Stimulated activated CD4-positive, alpha-beta T cell treated with anti-CD3 and anti-CD28 coated beads, Interleukin-1b, Interleukin-23, amount 100 ng/mL, for 4 hours (primary cell): ENCODE data around the gene ENTREP1.
"Not testable (repeated sequence)": the region's sequence is repeated elsewhere in the genome, so short reads cannot be mapped to it uniquely, and the experiment has no call there.

Experiments used
- DNase-seq, 2 donors: peaks; one replicate each; pipeline ENCODE4 v3.0.0-alpha.2; 2020; ENCODE audit warnings: low read depth in 2 of 2

ENTREP1 gene

DNA sequence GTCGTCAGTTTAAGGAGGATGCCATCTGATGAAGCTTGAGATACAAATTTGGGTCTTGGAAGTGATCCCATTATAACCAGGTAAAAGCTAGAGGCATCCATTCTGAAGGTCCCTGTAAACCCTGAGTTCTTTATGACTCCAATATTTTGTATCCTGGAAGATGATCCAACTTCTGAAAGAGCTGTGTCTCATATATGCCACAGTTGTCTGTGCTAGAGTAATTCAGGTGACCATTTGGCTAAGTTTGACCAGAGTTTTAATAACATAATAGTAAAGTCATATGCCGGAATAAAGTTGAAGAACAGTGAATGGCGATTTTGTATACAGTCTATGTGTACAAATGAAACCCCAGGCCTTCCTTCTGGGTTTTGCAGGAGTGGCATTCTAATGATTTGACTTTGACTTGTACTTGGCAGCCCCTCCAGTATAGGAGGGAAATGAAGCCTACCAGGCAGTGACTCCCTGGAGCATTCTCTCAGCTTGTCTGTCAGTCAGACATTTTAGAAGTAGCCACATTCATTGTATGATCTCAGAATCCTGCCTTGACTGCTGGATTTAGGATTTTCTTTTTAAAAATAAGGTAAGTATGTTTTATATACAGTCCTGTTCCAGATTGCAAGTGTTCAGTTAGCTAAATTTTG, 39.6 kb downstream of the ENTREP1 start:
- no peak for DNase-seq

DNA sequence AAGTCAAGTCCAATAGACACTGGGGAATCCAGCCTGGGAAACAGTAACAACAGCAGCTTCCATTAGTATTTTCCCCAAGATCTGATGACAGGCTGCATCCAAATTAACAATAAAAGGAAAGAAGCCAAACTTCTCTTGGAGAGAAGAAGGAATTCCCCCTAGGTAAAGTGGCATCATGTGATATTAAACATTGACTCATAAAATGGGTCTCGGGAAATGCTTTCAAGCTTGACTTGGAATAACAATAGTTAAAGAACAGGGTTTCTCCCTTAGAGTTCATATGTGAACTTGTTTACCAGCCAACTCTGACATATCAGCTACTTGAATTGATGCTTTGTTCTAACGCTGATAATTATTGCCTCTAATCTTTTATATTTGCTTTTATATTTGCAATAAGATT, 45.4 kb downstream of the ENTREP1 start:
- no peak for DNase-seq

DNA sequence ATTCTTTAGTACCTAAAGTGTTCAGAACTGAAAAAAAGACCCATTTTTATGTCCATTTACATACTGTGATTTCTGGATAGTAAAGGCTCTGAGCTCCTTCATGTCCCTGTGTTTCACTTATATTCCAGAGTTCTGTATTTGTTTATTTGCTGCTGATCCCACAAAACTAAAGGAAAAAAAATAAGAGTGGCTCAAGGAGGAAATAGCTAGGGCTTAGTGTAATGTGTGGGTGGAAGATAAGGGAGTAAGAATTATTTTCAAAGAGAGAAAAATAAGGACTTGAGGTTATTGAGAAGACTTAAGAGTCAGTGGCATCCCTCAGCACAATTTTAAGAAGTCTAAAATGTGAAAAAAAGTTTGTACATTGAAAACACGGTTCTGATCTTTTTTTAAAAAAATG, 46.0 kb downstream of the ENTREP1 start:
- DNase-seq, result no peak

DNA sequence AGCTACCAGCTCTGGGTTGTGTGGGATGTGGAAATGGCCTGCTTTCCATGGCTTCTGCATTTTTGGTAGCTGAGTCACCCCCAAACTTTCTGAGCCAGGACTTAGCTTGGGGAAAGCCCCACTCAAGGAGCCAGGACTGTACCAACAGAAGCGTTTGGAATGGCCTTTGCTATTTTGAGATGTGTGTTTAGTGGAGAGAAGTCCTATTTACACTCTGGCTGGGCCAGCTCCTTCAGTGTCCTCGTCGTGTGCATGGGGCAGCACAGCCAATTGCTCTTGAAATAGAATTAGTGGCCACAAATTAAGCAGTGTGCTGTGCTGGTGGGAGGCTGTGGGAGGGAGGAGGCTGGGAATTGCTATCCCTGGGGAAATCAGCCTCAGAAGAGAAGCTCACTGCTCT, 51.6 kb downstream of the ENTREP1 start:
- DNase-seq, result no peak

DNA sequence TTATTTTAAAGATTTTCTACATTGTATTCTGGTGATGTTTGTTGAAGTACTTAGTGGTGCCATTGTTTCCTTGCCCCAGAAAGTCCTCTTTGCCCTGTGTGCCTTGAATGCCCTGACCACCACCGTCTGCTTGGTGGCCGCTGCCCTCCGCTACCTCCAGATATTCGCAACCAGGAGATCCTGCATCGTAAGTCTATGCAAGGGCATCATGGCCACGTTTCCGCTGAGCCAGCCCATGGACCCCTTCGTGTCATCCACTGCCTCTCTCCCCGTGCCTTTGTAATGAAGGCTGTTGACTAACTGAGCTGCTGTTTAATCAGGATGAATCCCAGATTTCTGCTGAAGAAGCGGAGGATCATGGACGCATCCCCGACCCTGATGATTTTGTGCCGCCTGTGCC, 52.3 kb downstream of the ENTREP1 start:
- no peak for DNase-seq

DNA sequence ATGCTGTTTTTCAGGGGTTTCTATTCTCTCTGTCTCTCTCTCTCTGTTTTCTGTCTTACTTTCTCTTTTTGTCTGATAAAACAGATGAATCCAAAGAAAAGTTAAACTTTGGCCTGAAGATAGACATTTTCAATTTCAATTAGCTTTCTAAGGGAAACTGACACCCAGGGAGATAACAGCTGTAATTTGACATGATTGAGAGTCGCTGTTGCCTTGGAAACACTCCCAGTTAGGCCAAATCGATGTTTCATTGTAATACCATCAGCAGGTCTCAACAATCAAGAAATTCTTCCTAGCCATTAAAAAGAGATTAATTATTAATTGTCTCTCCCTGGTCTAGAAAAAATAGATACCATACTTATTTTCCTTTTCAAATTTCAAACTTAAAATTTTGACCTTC, 53.0 kb downstream of the ENTREP1 start:
- no peak for DNase-seq

DNA sequence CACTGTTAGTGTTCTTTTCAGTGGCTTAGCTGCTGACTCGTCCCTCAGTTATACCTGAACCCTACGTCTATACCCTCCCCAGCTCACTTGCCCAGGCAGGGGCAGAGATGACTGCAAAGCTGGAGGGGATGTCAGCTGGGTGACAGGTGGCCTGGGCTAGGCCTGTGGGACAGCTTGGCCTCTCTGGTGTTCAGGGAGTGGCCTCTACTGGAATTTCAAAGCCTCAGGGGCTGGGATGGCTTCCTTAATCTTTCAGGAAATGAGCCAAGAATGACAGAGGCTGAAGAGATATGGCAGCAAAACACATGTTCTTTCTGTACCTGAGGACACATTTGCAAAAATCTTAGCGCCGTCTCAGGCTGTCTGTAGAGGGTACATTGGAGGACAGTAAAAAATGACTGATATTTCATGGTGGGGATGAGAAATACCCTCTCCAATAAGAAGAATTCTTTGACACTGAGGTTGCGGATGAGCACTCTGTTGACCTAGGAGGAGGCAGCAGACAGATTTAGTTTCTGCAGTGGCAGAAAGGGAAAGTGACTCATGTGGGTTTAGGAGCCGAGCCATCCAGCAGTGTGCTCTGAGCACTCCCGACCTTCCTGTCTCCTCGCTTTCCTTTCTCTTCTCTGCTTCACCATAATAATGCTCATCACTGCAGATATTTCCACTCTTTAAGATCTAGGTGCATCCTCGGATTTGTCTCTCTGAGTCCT, 54.4 kb downstream of the ENTREP1 start:
- DNase-seq, result no peak

DNA sequence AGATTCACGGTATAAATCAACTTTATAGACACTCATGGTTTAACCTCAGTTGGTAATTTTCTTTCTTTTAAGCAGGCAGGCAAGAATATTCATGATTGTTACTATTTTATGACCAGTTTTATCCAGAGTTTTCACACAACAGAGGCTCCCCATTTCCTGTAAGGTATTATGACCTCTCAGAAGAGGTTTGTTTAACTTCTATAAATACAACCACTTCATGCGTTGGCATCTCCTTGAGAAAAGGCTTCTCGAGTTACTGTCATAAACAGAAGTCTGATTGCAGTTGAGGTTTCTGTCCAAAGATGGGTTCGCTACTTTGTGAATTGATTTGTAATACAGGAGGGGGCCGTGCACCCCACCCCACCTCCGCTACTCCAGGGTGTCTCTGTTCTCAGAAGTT, 55.3 kb downstream of the ENTREP1 start:
- DNase-seq, result no peak

DNA sequence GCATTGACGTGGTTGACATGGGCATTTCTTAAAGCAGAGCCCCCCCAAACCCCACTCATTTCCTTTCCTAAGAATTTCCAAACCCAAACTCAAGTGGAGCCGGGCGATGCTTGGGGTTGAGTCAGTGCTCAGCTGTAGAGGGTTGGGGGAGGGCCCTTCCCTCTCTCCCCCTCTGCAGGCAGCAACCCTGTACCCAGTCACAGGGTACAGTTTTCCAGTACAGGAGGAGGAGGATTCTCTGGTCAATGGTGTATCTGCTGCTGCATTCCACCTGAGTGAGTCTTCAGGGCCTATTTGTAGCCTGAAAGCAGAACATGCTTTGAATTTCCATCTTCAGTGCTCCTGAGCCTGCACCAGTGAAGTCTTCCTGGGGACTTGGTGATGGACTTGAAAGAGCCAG, 55.8 kb downstream of the ENTREP1 start:
- DNase-seq, result no peak

DNA sequence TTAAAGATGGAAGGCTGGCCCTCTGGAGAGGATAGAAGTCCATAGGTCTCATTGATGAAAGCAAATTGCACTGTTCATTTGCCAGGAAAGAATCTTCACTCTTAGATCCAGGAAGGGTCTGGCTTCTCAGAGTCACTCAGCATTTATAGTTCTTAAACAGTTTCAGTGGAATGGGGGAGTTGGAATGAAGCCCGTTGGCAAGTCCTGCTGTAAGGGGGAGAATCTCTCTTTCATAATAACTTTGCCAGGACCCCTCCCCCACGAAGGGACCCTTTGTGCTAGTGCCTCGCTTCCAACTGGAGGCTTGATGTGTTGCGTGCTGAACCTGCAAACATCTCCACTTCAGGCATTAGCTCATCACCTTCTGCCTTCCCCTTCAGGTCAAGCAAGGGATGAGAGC, 57.1 kb downstream of the ENTREP1 start:
- no peak for DNase-seq

DNA sequence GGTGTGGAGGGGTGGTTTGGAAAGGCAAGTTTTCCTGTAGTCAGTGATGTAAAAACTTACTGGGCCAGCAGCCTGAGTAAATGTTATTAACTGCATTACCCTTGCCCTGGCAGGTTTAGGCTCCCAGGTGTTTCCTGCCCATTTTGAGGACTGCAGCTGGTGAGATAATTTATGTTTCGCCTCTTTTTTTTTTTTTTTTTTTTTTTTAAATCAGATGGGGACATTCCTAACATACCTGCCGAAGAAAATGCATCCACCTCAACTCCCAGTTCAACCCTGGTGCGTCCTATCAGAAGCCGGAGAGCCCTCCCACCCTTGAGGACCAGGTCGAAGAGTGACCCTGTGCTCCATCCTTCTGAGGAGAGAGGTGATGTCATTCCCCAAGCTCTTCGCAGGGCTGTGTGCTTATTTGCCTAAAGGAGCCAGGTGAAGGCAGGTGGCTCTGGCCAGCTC, 60.6 kb downstream of the ENTREP1 start:
- DNase-seq, result no peak

DNA sequence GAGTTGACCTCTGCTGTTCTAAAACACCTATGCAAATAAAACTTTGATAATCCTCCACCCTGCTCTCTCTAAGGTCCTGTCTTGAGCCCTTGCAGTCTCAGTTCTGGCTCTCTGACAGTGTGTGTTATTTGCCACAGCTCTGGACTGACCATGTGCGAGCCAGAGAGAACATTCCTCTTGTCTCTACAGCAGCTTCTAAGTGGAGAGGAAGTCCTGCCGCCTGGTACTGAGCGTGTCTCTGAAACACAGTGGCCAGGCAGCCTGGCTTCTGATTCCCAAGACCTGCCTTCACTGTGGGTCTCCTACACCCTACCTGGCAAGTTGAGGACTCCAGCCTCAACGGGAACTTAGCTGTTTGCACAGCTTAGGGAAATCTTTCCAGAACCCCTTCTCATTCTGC, 61.6 kb downstream of the ENTREP1 start:
- no peak for DNase-seq

DNA sequence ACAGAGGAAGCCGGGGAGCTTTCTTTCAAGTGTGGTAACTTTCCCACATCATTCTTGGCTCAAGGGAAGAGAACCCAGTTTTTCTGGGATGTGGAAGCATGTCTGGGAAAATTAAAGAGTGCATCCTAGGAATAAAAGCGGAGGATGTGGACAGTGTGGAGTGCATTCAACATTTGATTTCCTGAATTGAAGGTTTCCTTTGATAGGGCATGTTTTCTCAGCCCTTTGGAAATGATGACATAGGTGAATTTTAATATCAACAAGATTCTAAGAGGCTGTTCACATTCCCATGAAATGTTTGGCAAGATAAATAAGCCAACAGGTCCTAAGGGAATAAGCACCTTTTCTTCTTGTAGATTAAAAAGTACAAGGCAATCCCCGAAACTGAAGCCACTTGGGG, 63.6 kb downstream of the ENTREP1 start:
- no peak for DNase-seq

DNA sequence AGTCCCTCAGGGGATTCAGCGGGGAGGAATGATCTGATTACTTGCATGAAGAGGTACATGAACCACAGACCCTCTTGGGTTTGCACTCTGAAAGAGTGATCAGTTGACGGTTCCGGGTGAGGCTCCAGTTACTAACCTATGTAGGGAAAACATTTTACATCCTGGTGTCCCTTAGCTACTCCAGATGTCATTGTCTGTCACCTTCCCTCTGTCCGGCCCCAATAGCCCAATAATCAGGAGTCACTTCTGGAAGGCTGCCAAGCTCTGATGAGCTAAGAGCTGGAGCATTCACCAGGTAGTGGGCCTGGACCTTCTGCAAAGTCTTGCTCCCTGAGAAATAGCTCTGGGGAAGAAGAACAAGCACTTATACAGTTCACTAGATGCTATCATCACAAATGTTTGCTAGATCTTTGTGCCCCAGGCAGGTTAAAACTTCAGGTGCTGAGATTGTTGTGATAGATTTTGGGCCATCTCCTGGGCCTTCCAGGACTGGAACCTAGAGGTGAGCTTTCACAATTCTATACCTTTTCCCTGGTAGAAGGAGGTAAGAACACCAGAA, 64.5 kb downstream of the ENTREP1 start:
- no peak for DNase-seq

DNA sequence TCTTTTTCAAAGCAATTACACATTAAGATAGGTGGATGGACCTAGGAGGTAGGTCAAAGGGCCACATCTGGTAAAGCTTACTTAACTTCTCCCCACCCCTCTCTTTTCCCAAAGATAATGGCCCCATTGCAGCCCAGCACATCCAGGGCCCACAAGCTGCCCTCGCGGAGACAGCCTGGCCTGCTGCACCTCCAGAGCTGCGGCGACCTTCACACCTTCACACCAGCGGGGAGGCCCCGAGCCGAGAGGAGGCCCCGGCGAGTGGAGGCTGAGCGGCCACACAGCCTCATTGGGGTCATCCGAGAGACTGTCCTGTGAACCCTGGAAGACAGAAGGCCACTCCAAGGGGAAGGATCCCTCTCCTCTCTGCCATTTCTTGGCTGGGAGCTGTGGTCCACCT, 66.5 kb downstream of the ENTREP1 start:
- no peak for DNase-seq

DNA sequence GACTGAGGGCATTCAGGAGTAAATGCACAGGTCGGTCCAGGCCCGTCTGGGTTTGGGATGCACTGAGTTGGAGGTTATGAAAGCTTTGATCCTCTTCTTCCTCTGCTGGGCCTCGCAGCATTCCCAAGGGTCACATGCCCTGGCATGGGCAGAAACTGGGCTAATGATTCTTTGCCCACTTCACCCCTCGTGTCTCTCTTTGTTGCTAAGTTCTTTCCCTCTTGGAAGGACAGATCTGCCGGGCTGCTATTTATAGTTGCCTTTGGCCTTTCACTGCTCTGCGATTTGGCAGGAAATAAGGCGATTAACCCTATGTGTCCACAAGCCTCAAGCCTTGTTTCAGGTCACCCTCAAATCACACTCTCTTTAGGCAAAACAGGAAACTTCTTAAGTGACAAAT, 66.9 kb downstream of the ENTREP1 start:
- no peak for DNase-seq

DNA sequence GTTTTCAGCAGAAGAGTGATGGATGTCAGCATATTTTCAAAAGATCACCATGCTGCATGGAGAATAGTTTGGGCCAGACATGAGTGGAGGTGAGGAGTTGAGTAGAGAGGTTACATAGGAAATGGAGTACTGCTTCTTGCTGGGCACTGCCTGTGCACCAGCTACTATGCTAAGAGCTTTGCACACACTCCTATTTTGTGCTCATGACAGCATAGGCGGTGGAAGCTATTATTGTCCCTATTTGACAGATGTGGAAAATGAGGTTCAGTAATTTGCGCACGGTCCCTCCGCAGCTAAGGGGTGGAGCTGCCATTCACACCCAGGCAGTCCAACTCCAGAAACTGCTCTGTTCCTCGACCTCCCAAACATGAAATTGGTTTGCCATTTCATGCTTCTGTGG, 67.8 kb downstream of the ENTREP1 start:
- DNase-seq, result no peak

DNA sequence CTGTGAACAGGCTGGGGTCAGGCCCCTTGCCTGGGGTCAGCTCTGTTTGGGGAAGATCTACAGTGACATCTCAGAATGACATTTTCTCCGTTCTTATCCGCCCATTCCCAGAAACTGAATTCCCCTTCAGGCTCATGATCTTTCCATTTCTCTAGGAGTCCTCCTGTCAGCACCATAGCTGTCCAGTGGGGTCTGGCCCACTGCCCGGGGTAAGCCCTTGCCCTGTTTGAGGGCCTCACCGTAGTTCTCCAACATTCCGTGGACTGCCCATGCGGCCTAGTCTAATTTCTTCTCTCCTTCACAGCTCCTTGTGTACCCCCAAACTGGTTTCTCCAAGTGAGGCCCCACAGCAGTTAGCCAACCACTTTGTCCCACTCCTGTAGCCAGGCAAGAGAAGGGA, 68.4 kb downstream of the ENTREP1 start:
- no peak for DNase-seq

DNA sequence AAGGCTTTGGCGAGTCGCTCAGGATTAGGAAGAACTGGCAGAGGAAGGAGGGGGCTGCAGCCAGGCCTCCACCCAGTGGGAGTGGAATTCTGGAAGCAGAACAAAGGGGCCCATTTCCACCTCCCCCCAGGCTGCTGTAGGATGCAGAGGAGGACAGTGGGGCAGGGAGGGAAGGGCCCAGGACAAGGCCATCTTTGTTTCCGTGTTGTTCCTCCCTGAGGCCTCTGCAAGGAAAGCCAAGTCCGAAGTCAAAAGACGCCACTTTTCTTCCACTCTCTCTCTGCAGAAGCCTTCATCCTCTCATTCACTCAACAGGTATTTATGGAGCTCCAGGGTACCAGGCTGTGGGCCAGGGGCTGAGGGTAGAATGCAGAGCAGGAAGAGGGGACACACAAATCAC, 70.7 kb downstream of the ENTREP1 start:
- no peak for DNase-seq

DNA sequence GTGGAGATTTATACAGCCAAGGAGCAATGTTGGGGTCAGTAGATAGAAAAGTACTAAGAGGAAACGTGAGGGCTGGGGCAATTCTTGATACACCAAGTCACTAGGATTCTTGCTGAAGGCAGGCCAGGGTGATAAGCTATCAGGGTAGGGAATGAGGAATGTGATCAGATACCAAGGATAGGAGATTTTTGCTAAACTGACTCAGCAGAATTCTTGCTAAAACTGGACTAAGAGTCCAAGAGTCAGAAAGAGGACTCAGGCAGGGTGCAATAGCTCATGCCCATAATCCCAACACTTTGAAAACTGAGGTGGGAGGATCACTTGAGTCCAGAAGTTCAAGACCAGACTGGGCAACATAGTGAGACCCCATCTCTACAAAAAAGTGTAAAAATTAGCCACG, 71.7 kb downstream of the ENTREP1 start:
- DNase-seq, result no peak

DNA sequence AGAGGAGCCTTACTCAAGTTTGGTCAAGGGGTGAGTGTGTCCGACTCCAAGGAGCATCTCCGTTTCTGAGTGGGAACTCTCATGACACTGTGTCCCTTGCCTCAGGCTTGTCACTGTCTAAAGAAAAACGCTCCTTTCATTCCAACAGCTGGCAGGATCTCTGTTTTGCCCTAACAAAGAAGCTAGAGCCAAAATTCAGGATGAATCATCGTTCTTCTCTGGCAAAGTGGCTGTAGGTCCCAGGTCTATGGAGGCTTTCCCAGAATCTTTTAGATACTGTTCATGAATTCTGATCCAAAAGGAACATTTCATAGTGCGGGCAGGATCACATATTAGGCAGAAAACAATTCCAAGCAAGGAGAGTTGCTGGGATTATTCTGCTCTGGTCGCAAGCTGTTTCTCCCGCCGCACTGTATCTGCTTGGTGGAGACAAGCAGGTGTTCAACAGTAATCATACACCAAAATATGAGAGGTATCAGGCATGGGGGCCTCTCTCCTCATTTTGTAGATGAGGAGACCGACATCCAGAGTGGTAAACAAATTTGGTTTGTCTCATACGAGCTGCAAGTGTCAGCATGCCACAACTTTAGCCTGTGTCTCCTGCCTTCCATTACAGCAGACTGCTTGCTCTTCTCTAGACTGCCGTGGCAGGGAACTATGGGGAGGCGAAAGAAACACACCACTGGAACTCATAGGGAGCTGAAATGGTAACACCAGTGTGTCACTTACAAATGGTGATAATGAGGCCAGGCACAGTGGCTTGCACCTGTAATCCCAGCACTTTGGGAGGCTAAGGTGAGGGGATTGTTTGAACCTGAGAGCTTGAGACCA, 72.6 kb downstream of the ENTREP1 start:
- no peak for DNase-seq

DNA sequence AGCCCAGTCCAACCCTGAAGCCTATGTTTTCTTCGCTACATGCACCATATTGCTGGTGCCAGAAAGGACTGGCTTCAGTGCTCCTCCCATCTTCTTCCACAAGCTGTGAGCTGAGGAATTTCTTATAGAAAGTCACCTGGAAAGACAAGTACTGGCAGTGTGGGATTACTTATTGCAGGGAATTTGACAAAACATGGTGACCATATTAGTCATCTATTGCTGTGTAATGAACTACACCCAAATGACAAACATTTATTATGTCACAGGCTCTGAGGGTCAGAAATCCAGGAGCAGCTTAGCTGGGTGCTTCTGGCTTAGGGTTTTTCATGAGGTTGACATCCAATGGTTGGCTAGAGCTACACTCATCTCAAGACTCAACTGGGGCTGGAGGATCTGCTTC, 75.5 kb downstream of the ENTREP1 start:
- DNase-seq, result no peak

DNA sequence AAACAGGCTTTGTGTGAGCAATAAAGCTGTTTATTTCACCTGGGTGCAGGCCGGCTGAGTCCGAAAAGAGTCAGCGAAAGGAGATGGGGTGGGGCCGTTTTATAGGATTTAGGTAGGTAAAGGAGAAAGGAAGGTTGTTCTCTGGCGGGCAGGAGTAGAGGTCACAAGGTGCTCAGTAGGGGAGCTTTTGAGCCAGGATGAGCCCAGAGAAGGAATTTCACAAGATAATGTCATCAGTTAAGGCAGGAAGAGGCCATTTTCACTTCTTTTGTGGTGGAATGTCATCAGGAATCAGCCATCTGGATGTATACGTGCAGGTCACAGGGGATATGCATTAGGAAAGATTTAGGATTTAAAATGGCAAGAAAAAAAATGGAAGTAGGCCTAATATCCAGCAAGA, 84.9 kb downstream of the ENTREP1 start:
- not testable (repeated sequence) for DNase-seq
